AG20443 (cell line): ENCODE measurements around the gene GOLPH3.
A peak's percentile ranks its signal among the peaks of the same experiment; 100 is the strongest.
"Not testable (repeated sequence)": the region's sequence is repeated elsewhere in the genome, so short reads cannot be mapped to it uniquely, and the experiment has no call there.

ENCODE experiments used
- DNase-seq: peaks from one replicate; pipeline ENCODE4 v3.0.0; 2012; ENCODE audit warnings: low spot score, mixed read lengths

The GOLPH3 gene

DNA sequence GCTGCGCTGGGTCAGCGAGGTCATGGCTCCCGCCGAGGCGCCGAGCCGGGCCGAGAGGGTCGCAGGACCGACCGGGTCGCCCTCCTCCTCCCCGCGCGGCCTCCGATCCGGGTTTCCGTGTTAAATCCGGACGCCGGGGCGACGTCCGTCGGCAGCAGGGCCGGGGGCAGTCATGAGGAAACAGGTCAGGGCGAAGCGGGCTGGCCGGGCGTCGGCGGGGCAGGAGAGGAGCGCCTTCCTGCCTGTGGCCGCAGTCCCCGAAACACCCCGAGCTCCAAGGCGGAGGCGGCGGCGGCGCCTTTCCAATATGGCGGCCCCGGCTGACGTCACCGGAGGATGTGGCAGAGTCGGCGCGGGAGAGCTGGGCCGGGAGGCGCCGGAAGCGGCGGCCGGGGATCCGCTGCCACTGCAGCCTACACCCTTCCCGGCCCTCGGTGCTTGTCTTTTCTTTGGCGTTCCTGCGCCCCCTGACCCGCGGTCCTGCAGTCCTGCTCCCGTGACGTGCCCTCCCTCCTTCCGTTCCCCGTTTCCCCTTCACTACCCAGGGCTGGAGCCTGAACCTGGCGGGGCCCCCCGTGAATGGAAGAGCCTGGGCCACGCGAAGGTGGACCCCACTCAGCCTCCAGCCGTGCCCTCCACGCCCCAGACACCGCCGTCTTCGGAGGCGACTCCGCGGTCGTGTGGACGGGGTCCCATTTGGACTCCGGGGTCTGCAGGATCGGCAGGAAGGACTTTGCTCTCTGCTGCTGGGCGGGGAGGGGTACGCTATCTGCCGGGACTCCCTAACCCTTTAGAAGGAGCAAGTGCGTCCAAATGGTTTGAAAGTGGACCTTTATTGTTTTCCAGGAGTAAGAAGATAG is at the start of gene GOLPH3:
GOLPH3 (minus strand) TSS at position 309 of the 860 bp plus-strand sequence; CDS start at position 24, 285 bp downstream.
- peak; percentile 95 for DNase-seq

DNA sequence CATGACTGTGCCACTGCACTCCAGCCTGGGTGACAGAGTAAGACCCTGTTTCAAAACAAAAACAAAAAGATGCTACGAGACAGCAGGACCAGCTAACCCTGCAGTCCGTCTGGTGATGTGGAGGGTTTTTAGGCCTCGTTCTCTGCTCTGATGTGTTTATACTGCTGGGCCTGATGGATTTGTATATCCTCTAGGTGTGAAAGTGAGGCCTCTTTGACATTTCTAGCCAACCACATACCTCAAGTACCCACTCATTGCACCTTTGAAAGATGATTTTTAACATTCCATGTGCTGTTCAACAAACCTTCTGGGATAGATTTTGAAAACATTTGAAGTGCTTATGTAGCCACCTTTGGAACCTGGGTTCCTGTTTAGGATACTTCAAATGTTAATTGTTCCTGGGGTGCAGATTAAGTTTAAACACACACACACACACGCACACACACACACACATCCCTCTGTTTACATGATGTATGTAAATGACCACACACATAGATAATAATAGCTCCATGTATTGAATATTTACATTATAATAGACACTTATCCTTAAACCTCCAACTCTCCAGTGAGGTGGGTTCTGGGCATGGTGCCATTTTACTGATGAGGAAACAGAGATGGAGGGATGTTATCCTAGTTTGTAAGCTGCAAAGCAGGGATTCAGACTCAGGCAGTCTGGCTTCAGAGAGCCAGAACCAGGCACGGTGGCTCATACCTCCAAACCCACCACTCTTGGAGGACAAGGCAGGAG is 48.8 kb upstream of the GOLPH3 start:
- no peak for DNase-seq

DNA sequence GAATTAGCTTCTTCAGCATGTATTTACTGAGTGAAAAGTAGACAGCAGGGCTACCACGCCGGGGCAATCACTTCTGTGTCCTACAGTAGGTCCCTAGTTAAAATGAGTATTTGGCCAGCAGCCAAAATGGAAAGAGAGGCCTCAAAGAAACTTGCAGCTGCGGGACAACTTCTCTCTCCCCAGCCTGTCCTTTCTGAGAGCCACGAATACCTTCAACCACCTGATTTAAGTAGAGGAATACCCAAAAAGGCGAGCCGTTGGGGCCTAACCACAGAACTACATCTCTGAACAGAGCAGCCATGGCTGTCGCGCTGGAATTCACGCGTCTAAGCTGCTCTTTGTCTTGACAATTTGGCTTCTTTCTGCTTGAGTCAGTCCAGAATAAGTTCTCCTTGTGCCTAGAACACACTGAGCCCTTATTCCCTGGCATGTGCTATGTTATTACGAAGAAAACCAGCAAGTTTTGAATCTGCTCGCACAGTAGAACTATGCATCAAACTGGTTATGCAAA is 43.8 kb upstream of the GOLPH3 start:
- no peak for DNase-seq

DNA sequence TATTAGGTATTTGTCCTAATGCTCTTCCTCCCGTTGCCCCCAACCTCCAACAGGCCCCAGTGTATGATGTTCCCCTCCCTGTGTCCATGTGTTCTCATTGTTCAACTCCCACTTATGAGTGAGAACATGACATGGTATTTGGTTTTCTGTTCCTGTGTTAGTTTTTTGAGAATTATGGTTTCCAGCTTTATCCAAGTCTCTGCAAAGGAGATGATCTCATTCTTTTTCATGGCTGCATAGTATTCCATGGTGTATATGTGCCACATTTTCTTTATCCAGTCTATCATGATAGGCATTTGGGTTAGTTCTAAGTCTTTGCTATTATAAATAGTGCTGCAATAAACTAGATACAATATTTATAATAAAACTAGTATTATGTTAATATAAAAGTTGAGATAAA is 40.2 kb upstream of the GOLPH3 start:
- not testable (repeated sequence) for DNase-seq

DNA sequence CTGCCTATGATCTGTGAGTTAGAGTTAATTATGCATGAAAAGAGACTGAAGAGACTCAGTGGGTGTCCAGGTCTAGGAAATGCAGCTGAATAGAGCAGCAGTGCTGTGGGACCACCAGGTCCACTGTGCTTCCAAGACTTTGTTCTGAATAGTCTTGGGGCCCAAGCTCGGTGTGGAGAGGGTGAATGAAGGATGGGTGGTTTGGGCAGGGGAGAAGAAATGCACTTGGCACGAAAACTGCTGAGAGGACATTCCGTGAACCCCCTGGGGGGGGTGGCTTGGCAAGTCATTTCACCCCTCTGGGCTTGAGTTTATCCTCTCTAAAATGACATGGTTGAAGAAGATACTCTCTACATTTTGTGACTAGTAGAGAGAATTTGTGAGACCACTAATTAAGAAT is 36.0 kb upstream of the GOLPH3 start:
- DNase-seq, result no peak

DNA sequence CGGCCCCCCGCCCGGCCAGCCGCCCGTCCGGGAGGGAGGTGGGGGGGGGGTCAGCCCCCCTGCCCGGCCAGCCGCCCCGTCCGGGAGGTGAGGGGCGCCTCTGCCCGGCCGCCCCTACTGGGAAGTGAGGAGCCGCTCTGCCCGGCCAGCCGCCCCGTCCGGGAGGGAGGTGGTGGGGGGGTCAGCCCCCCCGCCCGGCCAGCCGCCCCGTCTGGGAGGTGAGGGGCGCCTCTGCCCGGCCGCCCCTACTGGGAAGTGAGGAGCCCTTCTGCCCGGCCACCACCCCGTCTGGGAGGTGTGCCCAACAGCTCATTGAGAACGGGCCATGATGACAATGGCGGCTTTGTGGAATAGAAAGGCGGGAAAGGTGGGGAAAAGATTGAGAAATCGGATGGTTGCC is 34.7 kb upstream of the GOLPH3 start:
- not testable (repeated sequence) for DNase-seq

DNA sequence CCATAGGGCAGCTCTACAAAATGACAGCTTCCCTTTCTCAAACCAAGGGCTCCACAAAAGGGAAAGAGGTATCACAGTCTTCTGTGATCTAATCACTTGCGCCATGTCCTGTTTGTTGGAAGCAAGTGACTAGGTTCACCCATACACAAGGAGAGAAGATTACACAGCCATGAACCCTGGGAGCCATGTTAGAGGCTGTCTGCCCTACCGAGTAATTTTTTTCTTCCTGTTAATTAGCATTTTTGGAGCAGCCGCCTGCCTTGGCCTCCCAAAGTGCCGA is 33.2 kb upstream of the GOLPH3 start:
- no peak for DNase-seq

DNA sequence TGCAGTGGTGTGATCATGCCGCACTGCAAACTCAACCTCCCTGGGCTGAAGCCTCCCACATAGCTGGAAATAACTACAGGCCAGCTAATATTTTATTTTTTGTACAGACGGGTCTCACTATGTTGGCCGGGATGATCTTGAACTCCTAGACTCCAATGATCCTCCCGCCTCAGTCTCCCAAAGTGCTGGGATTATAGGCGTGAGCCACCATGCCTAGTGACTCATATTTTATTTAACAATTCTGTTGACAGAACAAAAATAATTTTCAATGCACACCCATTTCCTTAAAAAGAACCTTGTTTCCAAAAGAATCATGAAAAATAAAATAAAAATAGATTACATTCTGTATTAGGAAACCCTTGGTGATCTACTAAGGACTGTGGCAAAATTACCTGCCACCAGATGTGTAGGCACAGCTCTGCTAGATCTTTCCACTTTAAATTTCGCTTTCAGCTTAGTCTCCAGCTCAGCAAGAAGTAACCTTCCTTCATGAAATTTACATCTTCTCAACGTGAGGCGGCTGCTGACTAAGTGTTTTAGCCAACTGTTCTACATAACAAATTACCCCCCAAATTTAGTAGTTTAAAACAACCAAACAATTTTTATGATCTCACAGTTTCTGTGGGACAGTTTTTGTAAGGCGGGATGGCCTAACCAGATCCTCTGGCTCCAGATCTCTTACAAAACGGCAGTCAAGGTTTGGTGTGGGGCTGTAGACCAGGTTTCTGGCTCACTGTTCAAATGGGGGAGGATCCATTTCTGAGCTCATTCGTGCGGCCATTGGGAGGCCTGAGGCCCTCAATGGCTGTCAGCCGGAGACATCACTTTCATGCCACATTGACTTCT is 32.6 kb upstream of the GOLPH3 start:
- DNase-seq, result no peak

DNA sequence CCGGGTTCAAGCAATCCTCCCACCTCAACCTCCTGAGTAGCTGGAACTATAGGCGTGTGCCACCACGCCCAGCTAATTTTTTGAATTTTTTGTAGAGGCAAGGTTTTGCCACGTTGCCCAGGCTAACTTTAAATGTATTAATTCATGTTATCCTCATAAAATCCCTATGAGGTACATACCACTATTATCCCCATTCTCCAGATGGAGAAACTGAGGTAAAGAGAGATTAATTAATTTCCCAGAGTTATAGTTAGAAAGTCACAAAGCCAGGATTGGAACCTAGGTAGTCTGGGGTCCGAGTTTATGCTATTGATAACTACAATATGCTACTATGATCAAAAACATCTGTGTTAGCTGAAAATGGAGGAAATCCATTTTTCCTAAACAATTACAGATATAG is 31.9 kb upstream of the GOLPH3 start:
- DNase-seq, result no peak

DNA sequence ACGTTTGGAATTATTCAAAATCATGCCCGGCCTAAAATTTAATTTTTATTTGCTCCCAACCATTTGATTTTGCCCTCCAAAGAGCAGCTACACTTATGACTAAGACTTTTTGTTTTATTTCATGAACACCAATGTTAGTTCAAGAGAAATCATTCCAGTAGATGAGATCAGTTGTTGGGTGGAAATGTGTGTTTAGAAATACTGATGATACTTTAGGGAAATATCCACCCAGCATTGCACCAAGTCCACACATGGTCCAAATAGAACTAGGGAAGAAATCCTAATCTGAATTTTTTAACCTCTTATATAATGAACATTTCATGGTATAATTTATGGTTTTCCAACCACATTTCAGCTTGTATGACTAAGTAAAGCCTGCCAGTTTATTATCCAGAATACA is 28.3 kb upstream of the GOLPH3 start:
- DNase-seq, result peak; percentile 72

DNA sequence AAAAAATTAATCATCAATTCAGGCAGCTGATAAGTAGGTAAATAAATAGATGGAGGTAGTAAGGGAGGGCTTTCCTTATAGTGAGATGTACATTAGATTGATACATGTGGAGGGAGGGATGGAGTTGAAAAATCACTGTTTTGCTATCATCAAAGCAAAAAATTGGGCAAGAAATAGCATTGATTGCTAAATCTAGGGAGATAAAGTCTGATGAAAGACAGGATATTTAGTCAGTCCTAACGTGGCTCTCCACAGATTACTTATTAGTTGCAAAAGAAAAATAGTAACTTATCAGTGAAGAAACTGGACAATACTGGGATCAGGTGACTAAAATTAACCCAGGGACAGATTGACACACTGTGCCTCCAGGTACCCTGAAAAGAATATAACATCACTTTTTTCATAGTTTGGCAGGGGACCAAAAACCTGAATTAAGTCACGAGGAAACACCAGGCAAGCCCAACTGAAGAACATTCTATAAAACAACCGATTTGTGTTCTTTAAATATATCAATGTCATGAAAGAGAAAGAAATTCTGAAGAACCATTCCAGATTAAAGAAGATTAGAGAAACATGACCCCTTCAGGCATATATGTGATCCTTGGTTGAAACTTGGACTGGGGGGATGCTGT is 27.1 kb upstream of the GOLPH3 start:
- DNase-seq, result no peak

DNA sequence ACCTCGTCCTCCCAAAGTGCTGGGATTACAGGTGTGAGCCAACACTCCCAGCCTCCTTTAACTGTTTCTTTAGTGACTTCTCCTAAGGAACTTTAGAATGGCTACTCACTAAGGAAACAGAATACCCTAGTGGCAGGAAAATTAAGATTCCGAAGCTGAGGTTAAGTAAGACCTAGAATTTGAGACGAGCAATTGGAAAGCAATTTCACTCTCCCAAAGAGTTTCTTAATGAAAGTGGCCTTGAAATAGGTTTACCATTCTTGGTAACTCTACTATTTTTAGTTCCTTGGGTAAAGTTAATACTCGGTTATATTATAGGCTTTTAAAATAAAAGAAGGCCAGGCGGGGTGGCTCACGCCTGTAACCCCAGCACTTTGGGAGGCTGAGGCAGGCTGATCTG is 22.9 kb upstream of the GOLPH3 start:
- DNase-seq, result no peak

DNA sequence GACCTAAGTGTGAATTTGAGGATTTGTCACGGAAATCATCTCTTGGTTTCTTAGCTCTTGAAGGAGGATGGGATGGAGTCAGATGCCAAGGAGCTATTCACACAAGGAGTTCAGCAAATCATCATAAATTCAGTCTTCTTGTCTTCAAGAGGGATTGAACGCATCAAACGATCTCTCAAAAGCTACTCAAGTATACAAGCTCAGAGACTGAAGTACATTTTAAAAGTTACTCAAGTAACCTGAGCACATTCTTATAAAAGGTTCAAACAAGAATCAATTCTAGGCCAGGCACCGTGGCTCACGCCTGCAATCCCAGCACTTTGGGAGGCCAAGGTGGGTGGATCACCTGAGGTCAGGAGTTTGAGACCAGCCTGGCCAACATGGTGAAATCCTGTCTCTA is 21.1 kb upstream of the GOLPH3 start:
- DNase-seq, result no peak

DNA sequence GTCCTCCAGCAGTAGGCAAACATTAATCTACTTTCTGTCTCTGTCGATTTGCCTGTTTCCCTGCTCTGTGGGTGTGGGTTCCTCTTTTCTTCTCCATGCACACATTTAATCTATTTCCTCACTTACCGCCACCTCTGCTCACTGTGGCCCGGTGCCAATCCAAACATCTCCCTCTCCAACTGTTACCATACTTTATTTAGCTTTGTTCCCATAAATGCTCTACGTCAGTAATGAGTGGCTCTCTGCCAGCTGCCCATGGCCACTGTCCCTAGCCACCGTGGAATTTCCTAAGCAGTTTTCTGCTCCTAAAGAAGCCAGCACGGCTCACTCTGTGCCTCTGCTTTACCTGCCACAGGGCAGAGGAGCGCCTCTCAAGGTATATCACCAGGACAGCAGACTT is 19.5 kb upstream of the GOLPH3 start:
- peak; percentile 35 for DNase-seq

DNA sequence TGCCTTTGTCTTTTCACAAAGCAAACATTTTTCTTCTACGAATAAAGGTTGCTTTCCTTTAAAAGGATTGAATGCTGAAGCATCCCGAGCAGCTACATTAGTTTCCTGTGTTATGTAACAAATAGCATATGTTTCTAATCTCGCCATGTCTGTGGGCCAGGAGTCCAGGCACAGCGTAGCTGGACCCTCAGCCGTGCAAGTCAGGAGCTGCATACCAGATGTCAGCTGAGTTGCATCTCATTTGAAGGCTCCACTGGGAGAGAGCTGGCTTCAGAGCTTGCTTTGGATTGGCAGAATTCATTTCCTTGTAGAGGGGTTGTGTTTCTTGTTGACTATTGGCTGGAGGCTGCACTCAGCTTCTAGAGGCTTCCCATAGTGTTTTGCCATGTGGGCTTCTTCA is 16.0 kb upstream of the GOLPH3 start:
- DNase-seq, result peak; percentile 82

DNA sequence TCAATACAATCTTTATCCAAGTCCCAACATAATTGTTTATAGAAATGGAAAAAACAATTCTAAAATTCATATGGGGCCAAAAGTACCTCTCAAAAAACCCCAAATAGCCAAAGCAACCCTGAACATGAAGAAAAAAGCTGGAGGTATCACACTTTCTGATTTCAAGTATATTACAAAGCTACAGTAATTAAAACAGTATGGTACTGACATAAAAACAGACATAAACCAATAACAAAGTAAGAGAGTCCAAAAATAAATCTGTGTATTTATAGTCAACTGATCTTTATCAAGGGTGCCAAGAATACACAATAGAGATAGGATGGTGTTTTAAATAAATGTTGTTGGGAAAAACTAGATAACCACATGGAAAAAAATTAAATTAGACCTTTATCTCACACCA is 13.6 kb upstream of the GOLPH3 start:
- DNase-seq, result no peak

DNA sequence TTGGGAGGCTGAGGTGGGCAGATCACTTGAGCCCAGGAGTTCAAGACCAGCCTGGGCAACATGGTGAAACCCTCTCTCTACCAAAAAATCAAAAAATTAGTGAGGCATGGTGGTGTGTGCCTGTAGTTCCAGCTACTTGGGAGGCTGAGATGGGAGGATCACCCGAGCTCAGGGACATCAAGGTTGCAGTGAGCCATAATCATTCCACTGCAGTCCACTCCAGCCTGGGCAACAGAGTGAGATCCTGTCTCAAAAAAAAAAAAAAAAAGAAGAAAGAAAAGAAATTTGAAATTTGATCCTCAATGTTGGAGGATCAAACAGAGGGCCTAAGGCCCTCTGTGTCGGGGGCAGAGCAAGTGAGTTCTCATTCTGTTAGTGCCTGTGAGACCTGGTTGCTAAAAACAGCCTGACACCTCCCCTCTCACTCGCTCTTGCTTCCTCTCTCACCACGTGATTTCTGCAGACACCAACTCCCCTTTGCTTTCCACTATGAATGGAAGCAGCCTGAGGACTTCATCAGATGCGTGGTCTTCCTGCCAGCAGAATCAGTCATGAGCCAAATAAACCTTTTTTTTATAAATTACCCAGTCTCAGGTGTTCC is 8.4 kb upstream of the GOLPH3 start:
- DNase-seq, result no peak

DNA sequence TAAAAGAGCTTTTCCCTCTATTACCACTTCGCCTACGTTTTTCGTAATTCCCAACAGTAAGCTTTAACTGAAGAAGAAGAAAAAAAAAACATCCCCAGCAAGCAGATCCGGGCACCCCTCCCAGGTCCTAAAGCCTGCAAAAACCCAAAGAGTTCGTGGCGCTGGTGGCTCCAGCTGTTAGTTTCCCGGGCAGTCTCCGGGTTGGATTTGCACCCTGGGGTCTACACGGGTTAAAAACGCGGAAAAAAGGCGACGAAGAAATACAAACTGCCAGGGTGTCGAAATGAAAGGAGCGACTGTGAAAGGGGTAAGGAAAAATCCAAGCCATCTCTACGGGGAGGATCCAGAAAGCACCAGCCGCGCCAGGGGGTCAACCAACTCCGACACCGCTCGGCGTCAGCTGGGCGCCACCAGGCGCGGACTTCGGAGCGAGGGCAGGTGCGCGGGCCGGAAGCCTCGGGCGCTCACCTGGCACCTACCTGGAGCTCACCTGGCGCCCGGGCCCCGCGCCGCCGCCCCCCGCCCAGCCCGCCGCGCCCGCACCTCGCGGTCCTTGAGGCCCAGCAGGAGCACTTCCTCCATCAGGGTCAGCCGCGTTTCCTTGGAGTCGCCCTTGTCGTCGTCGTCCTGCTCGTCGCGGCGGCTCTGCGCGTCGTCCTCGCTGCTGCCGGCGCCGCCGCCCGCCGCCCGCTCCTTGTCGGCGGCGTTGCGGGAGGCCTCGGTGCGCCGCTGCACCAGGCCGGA is 680 bp downstream of the GOLPH3 start:
- peak; percentile 65 for DNase-seq

DNA sequence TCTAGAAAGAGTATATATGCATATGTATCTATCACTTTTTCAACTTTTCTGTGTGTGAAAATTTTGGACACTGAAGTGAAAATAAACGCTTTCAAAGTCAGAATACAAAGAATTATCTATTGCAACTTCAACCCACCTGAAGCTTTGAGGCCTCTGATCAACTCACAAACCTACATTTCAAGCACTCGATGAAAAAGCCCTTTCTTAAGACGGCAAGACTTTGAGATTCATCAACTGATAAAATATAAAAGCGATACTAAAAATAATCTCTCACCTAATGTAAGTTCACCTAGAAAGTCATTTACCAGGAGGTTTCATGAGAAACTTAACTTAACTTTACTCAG is 1.2 kb downstream of the GOLPH3 start:
- no peak for DNase-seq

DNA sequence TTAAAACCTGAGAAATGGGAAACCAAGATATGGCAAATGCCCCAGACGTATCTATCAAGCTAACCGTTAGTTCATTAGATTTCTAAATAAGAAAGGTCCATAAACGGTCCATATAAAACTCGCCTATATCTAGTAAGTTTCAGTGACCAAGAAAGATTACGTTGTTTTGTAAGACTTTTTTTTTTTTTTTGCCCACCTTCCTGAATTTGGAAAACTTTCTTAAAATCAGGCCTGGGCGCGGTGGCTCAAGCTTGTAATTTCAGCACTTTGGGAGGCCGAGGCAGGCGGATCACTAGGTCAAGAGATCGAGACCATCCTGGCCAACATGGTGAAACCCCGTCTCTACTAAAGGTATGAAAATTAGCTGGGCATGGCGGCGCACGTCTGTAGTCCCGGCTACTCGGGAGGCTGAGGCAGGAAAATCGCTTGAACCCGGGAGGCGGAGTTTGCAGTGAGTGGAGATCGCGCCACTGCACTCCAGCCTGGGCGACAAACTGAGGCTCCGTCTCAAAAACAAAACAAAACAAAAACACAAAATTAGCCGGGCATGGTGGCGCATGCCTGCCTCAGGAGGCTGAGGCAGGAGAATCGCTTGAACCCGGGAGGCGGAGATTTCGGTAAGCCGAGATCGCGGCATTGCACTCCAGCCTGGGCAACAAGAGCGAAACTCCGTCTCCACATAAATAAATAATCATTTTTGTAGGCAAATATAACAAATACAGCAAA is 1.8 kb downstream of the GOLPH3 start:
- not testable (repeated sequence) for DNase-seq
